SK-N-MC (cell line): ENCODE data around the gene TCHHL1.

Source experiments
- EZH2 ChIP-seq: fragments of 200-600 bp; sonication (generic); IDR thresholded peaks from one replicate; pipeline ENCODE4 v1.6.1; 2017; ENCODE audit warnings: antibody characterized with exemption
- FOXP2 ChIP-seq: optimal IDR thresholded peaks from 2 replicates; pipeline ENCODE3; 2011; ENCODE audit warnings: mild to moderate bottlenecking, moderate library complexity; ENCODE audit not compliant: insufficient read depth; ENCODE audit errors: extremely low read length, control extremely low read depth
- POLR2AphosphoS5 ChIP-seq: IDR thresholded peaks from 2 replicates; pipeline ENCODE4 v1.6.1; 2012; ENCODE audit warnings: mild to moderate bottlenecking, low read depth, low read length, borderline replicate concordance

GRCh38 chr1:152110860-152111514 lies 22.1 kb upstream of the TCHHL1 start:
- TF ChIP-seq POLR2AphosphoS5: no peak
- TF ChIP-seq EZH2: no peak
- TF ChIP-seq FOXP2: no peak
